ENCODE data around the gene FRMD4B.

The FRMD4B gene

DNA sequence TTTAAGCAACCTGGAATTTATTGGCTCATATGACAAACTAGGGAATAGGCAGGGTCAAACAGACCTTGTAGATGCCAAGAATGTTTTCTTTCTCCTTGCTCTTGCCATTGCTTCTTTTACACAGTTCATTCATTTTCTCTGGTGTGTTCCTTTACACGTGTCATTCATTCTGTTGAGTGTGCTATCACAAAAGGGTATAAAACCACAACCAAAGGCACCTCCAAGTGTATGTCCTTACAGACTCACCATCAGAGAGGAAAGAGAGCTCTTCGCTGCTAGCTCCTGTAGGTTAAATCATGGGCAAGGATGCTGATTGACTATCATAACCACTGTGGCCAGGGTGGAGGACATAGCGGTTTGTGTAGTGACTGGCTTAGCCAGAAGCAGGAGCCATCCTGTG lies 19.2 kb upstream of the FRMD4B start:
- DNase-seq (ENCODE audit: low spot score) = no peak

DNA sequence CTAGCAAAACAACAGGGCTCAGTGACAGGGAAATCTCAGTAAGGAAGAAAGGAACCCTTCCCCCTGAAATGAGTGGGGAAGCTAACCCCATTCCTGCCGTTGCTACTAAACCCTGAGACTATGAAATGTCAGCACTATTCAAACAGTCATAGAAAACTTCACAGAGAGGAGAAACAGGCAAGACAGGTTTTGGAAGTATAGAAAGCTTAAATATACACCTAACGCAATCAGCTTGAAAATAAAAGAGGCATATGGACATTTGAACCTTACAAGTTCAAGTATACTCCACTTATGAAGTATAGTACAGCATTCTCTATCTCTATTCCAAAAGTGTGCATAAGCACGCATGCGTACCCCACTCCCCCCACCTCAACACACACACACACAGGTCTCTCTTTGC lies 17.6 kb upstream of the FRMD4B start:
- DNase-seq (ENCODE audit: low spot score) = no peak

DNA sequence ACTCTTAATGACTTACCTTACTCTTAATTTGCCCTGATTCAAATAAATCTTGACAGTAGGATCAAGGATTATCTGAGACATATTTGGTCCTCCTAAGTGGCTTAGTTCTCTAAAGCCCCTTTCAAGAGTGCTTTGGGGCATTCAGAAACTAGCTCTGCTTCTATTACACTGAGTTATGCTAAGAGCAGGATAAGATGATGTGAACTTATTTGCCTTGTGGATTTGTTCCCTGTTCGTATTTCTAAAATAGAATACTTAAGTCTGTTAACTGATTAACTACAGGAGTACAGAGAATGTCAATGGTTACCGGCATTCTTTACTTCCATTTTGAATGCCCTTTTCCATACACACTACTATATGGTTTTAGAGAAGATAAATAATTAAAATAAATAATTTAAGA lies 14.8 kb upstream of the FRMD4B start:
- no peak for DNase-seq (ENCODE audit: low spot score)

DNA sequence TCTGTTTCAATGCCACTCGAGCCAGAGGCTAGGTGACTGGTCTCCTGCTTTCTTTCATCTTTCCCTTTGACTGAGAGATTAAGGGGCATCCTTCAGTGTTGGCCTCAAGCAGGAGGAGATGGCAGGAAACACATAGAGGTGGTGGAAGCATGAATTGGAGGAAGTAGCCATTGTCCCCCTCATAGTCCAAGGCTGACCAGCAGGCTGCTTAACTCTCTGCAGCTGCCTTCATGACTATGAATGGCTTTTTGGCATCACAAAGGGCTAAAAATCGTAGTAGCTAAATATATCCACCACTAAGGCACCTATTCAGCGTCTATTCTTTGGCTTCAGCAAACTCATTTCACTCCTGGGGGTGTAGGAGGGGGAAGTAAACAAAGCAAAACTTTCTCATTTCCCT lies 7.0 kb upstream of the FRMD4B start:
- DNase-seq (ENCODE audit: low spot score) = no peak

DNA sequence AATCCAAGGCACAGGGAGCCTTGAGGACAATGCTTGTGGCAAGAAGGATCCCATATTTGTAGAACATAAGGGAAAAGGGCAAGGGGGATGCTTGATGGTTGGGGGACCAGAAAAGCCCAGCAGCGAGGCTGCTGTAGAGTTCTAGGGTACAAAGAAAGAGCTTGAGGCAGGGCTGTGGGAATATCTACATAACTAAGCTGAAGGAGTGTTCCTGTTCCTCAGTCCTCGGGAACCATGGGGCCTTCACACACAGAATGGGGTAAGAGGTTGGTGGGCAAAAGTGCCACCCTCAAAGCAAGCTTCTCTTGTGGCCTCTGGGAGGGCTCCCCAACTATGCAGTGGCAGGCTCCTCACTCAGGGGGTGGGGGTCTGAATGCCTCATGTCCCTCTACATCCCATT lies 6.5 kb upstream of the FRMD4B start:
- no peak for DNase-seq (ENCODE audit: low spot score)

DNA sequence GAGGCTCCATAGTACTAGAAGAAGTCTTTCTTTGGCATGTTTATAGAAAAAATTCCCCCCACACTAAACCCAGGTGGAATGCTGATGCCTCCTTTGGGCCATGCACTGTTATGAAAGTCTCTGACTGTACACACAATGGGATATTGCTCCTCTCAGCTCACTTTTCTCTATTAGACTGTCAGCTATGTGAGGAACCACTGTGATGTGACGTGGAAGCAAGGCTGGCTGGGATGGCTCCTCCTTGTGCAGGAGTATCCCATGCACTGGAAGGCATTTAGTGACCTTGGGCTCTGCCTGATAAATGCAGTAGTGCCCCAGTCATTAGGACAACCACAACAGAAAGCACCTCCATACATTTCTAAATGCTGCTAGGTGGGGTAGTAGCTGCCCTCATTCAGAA lies 5.7 kb upstream of the FRMD4B start:
- DNase-seq (ENCODE audit: low spot score) = no peak

DNA sequence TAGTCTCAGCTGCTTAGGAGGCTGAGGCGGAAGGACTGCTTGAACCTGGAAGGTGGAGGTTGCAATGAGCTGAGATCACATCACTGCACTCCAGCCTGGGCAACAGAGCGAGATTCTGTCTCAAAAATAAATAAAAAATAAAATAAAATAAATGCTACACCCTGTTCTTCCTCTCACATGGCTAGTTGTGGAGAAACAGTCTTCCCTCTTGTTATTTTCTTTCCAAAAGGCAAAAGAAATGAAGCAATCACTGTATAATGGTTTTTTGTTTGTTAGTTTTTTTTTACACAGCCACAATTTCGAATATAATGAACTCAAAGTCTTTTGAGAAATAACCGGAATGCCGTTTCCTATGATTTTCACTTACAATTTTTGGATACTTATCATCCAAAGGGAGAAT lies 4.9 kb upstream of the FRMD4B start:
- no peak for DNase-seq (ENCODE audit: low spot score)

DNA sequence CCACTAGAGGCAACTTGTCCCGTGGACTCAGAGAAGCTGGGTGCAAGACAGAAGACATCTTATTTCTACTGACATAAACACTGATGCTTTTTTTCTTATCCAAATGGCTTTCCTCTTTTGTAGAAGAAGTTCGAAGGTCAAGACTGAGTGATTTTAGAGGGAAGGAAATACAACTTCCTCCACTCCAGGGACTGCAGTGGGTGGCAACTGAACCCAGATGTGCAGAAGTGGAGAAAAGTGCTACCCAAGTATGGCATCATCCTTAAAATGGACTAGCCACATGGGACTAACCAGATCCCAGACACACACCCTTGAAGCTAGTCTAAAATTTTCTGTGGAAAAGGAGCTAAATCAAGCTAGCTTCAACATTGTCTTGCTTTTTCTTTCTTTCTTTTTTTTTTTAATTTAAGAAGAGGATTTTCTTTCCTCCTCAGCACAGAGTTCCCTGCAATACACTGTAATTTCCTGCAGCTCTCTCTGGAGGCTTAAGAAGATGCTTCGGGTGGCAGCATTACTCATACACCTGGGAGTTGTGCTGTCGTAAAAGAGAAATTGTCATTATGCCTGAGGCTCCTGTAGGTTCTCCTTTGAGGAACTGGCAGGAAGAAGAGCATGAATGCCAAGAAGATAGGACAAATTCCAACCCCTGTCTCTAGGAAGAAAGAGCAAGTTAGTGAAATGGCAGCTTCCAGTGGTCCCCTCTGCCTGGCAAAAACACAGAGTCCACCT lies 3.8 kb upstream of the FRMD4B start:
- no peak for DNase-seq (ENCODE audit: low spot score)

DNA sequence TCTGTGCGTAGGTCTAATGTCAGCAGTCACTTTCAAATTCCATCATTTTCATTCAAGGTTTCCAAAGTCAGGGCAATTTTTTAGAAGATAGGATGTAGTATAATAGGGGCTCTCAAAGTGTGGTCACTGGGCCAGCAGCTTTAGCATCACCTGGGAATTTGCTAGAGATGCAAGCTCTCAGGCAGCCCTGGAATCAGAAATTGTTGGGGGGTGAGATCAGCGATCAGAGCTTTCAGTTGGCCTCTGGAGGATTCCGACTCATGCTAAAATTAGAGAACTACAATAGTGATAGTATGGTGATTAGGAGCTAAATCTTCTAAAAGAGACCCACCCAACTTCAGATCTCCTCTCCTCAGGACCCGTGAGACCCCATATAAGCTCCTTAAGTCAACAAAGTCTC lies 2.4 kb upstream of the FRMD4B start:
- DNase-seq (ENCODE audit: low spot score) = no peak

DNA sequence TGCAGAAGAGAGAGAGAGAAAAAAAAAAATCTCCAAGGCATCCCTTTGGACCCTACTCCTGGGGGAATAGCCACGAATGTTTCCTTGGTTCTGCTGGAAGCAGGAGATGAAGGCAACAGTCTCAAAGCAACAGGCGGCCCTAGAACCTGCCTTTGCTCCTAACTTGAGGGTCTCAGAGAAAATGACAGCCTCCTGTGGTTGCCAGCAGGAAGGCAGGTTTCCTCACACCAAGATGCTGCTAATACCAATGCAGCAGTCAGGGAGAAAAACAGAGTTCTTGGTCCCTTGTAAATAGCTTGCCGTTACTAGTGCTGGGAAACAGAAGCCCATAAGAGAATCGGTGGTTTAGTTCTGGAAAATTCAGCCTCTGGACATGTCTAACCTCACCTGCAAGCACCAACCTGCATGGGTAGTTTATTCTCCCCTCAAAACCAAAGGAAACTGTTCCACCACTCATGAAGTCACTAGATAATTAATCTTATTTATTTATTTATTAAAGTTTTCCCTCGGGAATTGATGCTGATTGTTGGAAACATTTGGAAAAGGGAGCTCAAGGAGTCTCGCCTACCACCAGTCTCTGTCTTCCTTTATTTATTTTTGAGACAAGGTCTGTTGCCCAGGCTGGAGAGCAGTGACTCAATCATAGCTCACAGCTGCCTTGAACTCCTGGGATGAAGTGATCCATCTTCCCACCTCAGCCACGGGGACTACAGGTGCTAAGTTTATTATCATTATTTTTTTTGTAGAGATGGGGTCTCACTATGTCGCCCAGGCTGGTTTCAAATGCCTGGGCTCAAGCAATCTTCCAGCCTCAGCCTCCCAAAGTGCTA lies 883 bp upstream of the FRMD4B start:
- no peak for DNase-seq (ENCODE audit: low spot score)

DNA sequence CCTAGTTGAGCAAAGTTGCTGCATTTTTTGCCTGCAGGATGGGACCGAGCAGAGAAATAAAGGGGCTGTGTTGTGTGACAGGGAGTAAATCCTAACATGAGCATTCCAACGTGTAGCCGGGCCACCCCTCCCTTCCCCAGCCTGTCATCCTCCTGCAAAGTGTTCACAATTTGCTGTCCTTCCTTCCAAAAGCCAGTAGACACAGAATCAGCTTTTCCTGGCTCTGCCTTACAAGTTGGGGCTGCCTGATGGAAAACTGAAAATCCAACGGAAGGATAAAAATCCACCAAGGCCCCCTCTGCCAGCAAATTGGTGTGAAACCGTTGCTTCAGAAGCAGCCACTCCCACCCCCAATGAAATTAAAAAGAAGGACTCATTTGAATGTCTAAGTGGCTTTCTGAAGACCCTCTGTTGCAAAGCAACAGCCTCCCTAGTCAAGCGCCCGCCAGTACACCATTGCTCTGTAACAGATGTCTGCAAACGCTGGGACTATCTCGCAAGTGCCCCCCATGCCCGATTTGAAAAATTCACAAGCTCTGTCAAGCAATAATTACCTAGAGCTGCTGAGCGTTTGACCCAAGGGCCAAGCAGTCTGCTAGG lies 665 bp downstream of the FRMD4B start:
- no peak for DNase-seq (ENCODE audit: low spot score)

DNA sequence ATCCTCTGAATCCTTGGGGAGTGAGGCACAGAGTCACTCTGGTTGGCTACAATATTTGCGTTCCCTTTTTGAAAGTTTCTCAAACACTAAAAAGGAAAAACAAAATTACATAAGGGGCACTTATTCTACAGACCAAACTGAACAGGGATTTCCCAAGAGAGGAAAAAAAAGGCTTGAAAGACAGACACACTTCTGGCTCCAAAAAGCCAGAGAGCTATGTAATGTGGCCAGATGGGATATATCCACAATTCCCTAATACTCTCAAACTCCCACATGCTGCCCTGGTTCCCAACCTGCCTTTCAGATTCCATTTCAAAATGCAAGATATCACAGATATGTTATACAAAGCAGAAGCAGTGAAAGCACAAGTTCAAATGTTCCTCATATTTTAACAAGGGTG lies 1.6 kb downstream of the FRMD4B start:
- DNase-seq (ENCODE audit: low spot score) = no peak

DNA sequence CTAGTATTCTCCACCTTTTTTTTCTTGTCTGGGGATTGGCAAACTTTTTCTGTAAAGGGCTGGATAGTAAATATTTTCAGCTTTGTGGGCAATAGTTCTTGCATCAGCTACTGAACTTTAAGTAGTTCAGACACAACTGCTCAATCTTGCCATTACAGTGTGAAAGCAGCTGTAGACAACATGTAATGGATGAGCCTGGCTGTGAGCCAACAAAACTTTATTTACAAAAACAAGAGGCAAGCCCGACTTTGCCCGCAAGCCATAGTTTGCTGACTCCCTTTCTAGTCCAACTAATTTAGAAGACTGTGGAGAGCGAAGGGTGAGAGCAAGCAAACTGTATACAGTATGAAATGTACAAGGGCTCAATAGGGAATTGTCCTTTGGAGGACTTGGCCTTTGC lies 6.2 kb downstream of the FRMD4B start:
- DNase-seq (ENCODE audit: low spot score) = no peak

DNA sequence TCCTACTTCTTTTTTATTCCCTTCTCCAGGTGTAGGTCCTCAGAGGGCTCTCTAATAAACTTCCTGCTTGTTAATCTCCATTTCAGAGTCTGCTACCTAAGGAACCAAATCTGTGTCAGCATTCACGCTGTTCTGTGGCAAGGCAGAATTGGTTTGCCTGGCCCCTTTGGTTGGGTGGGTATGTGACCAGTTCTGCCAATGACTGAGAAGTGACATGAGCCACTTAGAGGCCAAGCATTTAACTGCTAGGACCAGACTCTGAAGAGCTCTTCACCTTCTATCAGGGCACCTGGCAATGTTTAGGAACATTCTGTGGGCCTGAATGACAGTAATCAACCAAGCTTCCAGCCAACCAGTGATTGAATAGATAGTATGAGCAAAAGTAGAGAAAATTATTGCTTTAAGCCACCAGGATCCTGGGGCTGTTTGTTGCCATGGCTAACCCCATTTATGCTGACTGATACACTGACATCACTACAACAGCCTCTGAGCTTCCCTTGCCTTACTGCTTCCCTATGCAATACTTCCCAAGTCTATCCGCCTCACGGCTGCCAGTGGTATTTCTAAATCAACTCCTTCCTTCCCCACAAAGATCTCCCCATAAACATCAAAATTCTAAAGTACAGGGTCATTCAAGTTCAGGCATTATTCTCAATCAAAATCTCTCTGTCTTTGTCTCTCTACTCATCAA lies 7.6 kb downstream of the FRMD4B start:
- DNase-seq (ENCODE audit: low spot score) = no peak

DNA sequence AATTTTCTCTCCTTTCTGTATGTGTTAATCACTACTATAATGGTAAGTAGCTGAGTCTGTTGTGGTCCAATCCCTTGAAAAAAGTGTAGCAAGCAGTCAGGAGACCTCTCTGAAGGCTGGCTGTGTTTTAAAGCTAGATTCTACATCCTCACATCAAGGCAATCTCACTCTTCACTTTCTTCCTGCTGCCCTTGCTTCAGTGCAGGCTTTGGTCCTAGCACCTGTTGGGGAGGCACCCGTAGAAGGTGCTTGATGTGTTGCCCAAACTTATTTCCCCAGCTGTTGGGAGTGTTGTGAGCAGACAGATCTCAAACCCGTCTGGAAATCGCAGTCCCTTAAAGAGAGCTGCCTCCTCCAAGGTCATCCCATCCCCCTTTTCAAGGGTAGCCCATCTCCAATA lies 8.6 kb downstream of the FRMD4B start:
- DNase-seq (ENCODE audit: low spot score) = no peak

DNA sequence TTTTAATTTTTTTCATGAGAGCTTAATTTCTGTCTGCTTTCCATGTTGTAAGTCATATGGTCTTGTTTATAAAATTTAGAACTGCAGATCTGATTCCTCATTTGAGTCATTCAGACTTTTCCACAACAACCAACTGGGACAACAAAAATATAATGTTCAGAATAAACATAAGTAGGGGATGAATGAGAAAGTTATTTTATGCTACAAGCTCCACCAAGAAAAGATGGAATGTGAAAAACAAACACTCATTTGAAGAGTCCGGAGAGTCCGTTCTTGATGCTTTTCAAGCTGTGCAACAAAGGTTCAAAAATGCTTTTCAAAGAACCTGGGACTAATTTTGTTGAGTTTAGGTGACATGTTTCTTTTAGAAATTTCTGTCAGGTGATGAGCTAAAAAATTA lies 9.2 kb downstream of the FRMD4B start:
- no peak for DNase-seq (ENCODE audit: low spot score)

DNA sequence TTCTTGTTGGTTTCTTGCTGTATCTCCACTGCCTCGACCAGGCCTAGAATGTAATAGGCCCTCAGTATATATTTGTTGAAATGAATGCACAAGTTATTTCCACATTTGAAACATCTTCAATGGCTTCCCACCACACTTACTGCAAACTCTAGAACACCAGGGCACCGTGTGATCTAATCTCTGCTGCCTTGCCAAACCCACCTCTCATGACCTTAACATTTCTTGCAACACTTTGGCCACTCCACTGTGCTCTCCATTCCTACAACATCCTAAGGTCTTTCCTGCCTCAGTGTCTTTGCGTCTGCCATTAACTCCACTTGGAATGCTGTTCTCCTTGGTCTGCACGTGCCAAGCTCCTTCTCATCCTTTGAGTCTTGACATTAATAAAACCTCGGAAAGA lies 14.1 kb downstream of the FRMD4B start:
- no peak for DNase-seq (ENCODE audit: low spot score)

DNA sequence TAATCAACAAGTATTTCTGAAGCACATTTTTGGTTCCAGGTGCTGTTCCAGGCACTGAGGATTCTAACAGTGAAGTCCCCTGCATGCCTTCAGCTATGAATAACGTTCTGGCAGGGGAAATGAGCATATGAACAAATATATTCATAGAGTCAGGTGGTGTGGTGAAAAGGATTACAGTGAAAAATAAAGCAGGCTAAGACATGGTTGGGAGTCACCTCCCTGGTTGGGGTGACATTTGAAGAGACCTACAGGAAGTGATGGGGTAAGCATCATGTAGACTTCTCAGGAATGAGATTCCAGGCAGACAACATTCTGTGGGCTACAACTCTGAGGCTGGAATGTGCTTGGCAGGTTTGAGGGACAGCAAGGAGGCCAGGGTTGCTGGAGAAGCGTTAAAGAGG lies 15.0 kb downstream of the FRMD4B start:
- DNase-seq (ENCODE audit: low spot score) = no peak

DNA sequence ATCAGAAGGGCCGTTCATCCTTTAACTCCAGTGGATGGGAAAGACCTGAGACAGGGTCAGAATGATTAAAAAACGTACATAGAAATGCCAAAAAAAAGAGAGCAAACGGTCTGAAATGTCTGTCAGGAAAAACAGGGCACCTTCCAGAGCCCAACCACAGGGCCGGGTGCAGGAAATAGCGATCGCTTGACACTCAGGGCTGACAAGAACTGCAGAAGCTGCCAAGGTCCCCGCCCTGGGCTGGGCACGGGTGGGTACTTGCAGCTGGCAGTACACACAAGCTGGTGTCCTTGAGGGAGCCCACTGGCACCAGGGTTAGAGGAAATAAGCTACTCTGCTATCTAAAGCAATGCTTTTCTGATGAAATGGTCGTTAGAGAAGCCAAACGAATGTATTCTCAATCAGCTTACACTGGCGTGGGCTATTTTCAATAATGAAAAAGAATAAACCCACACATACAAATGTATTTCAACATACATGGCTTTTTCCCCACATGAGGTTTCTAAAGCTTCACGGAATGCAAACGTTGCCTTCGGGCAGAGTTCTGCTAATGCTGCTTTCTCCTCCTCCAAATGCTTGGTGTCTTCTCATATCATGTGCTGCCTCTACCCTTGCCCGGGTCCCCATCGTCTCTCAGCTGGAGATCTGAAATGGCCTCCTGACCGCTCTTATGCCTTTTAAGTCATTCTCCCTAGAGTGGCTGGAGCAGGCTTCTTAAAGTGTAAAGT lies 15.6 kb downstream of the FRMD4B start:
- DNase-seq (ENCODE audit: low spot score) = no peak

DNA sequence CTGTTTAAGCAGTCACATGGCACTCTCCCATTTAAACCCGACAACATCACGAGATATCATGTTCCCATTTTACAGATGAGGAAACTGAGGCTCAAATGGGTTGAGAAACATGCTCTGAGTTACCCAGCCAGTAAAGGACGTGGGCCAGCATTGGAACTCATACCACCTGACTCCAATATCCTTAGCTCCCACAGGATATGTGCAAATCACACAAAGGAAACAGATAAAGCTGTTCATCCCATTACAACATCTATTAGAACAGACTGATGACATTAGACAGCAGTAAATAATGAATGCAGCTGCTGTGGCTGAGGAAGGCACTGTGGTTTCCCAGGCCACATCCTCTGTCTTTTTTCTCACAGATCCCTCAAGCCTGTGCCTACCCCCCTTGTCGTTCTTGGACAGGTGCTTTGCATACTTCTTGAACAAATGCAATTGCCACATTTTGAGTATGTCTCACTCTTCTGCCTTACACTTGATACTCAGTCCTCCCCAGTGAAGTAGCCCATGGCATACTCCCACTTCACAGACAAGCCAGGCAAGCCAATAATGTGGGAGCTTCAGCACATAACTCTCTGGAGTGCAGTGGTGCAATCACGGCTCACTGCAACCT lies 17.7 kb downstream of the FRMD4B start:
- DNase-seq (ENCODE audit: low spot score) = no peak

DNA sequence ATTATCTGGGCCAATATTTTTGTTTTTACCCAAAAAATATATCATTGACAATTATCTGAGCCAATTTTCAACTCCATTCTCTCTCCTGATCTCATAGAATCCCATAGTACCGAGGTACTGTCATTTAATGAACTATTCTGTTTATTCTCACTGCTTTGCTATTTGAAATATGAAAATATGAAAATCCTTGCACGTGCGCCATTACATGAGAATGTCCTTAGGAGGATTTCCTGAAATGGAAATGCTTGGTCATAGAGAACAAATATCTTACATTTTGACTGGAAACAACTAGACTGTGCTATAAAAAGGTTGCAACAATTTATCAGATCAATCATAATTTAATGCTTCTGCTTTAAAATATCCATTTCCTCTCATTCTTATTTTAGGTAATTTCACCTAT lies 18.3 kb downstream of the FRMD4B start:
- DNase-seq (ENCODE audit: low spot score) = no peak

DNA sequence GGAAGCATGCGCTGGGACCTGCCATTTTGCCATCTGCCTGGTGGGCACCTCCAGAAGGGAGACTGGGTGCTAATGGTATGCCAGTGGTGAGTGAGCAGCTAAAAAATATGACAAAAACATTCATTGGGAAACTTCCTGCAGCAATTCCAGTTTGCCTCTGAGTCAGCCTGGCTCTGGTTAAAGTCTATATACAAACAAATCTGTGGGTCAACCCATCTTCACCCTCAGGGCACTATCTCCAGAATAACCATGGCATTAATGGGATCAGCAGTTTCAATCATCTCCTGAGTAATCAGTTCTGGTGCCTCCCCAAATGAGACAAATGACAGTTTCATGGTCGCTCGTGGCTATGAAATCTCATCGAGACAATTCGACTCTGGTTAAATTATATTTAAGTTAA lies 21.5 kb downstream of the FRMD4B start:
- DNase-seq (ENCODE audit: low spot score) = no peak
